CD8-positive, alpha-beta memory T cell (primary cell): ENCODE measurements around the gene HOXB5. TPM values are rescaled to one million over a fixed set of nuclear protein-coding genes. Genes with fewer than 3 reads are reported as not detected.

ENCODE experiments used
- CTCF ChIA-PET: fragments of 350-600 bp; sonication (Branson Sonifier 250); formaldehyde crosslinking; loops from one replicate; lab custom pipeline; 2021; ENCODE audit warnings: antibody characterized with exemption; lab: Charles Lee
- POLR2A ChIA-PET: fragments of 350-600 bp; sonication (Branson Sonifier 250); formaldehyde crosslinking; loops from one replicate; lab custom pipeline; 2021; ENCODE audit warnings: antibody characterized with exemption; lab: Charles Lee
- DNase-seq, 5 donors: peaks; one replicate each; pipeline versions ENCODE4 v3.0.0 to v3.0.0-alpha.2; 2020 to 2022; ENCODE audit warnings: mixed read lengths in 1 of 5
- H3K27ac ChIP-seq: one replicate; pipeline ENCODE4 v1.7.0; 2013; ENCODE audit warnings: low read depth, mild to moderate bottlenecking, low read length, moderate library complexity
- H3K27me3 ChIP-seq: 2 replicates; pipeline ENCODE4 v1.7.0; 2013; ENCODE audit warnings: low read length, mild to moderate bottlenecking; ENCODE audit not compliant: insufficient read depth, poor library complexity, severe bottlenecking
- H3K36me3 ChIP-seq: 2 replicates; pipeline ENCODE4 v1.7.0; 2013; ENCODE audit warnings: mild to moderate bottlenecking, low read length, moderate library complexity; ENCODE audit not compliant: insufficient read depth
- H3K4me1 ChIP-seq: 2 replicates; pipeline ENCODE4 v1.7.0; 2013; ENCODE audit warnings: mild to moderate bottlenecking, low read length, moderate library complexity; ENCODE audit not compliant: insufficient read depth
- H3K4me3 ChIP-seq: 2 replicates; pipeline ENCODE4 v1.7.0; 2013; ENCODE audit warnings: mild to moderate bottlenecking, low read length
- H3K9me3 ChIP-seq: 2 replicates; pipeline ENCODE4 v1.7.0; 2013; ENCODE audit warnings: mild to moderate bottlenecking, low read length
- H3K27ac Mint-ChIP-seq, 8 donors: one replicate each; pipeline ENCODE4 v1.8.0; 2020 to 2021; ENCODE audit warnings: mixed read lengths in 8 of 8, mild to moderate bottlenecking in 6 of 8, inconsistent platforms in 3 of 8, moderate library complexity in 3 of 8
- H3K27me3 Mint-ChIP-seq, 2 donors: one replicate each; pipeline ENCODE4 v1.8.0; 2020 to 2021; ENCODE audit warnings: mixed read lengths in 2 of 2, mild to moderate bottlenecking in 1 of 2, moderate library complexity in 1 of 2
- H3K36me3 Mint-ChIP-seq, 3 donors: one replicate each; pipeline ENCODE4 v1.8.0; 2020 to 2021; ENCODE audit warnings: mixed read lengths in 3 of 3, inconsistent platforms in 1 of 3, mild to moderate bottlenecking in 1 of 3
- H3K4me1 Mint-ChIP-seq, 3 donors: one replicate each; pipeline ENCODE4 v1.8.0; 2020 to 2021; ENCODE audit warnings: mixed read lengths in 3 of 3, inconsistent platforms in 1 of 3, mild to moderate bottlenecking in 1 of 3
- H3K4me3 Mint-ChIP-seq, 7 donors: one replicate each; pipeline ENCODE4 v1.8.0; 2020 to 2021; ENCODE audit warnings: mixed read lengths in 7 of 7, mild to moderate bottlenecking in 6 of 7, moderate library complexity in 4 of 7, inconsistent platforms in 2 of 7
- H3K9me3 Mint-ChIP-seq, 5 donors: one replicate each; pipeline ENCODE4 v1.8.0; 2020 to 2022; ENCODE audit warnings: mixed read lengths in 5 of 5, mild to moderate bottlenecking in 3 of 5, moderate library complexity in 2 of 5, inconsistent platforms in 1 of 5
- polyA plus RNA-seq: library from polyadenylated mRNA; unstranded; fragments of 300-500 nt; fragmentation: Illumina TruSeq; gene quantifications from one replicate; pipeline ENCODE4 v1.2.3, GENCODE V29; 2021
- total RNA-seq, 2 experiments: library from RNA; stranded (reverse); gene quantifications; one replicate each; pipeline ENCODE4 v1.2.3, GENCODE V29; 2021

Gene HOXB5
- total and polyA plus RNA-seq, 3 experiments from 2014 or later, result not detected

- POLR2A ChIA-PET, result interaction anchor here (1.0 kb wide), 1 partner anchor 15 kb away, joined by 3 read pairs; the partner anchor contains the start of gene HOXB5
- no peaks in the 10 kb centered on the region for H3K9me3 ChIP-seq
- H3K27ac ChIP-seq, result no peak overlapping the region
- Mint-ChIP-seq H3K27ac (peak overlapping the region in 1 of 8 donors; percentile 48), H3K27me3 (peaks cover 73 to 79% of the 10 kb centered on the region in 2 donors), H3K4me3 (peak overlapping the region in 3 of 7 donors; percentile 65 to 93 (median 66)), H3K36me3 (peaks cover 0 to 6% (median 0%) of the 10 kb centered on the region in 3 donors), H3K4me1 (peaks cover 23 to 47% (median 39%) of the 10 kb centered on the region in 3 donors), H3K9me3 (peaks cover 0 to 1% (median 0%) of the 10 kb centered on the region in 5 donors)
- no peak for DNase-seq
- H3K27me3 ChIP-seq, result peaks cover 47% of the 10 kb centered on the region
- H3K4me1 ChIP-seq, result peaks cover 31% of the 10 kb centered on the region
- CTCF ChIA-PET, result interaction anchor here (1.3 kb wide), 1 partner anchor 8 kb away, joined by 3 read pairs; no protein-coding TSS in a partner anchor
- H3K4me3 ChIP-seq, result no peak overlapping the region
- no peaks in the 10 kb centered on the region for H3K36me3 ChIP-seq
Observed at GRCh38 chr17:48608494-48608834, 14.9 kb upstream of the HOXB5 start.

- POLR2A ChIA-PET, result no interaction called here
- Mint-ChIP-seq H3K27ac (peak overlapping the region in 1 of 8 donors; percentile 1), H3K4me1 (peaks cover 17 to 47% (median 35%) of the 10 kb centered on the region in 3 donors), H3K27me3 (peaks cover 78 to 83% of the 10 kb centered on the region in 2 donors), H3K4me3 (peak overlapping the region in 1 of 7 donors; percentile 29), H3K36me3 (peaks cover 0 to 6% (median 0%) of the 10 kb centered on the region in 3 donors), H3K9me3 (no peaks in the 10 kb centered on the region)
- CTCF ChIA-PET, result no interaction called here
- no peaks in the 10 kb centered on the region for H3K9me3 ChIP-seq
- no peaks in the 10 kb centered on the region for H3K36me3 ChIP-seq
- peaks cover 53% of the 10 kb centered on the region for H3K27me3 ChIP-seq
- H3K4me3 ChIP-seq, result no peak overlapping the region
- no peak overlapping the region for H3K27ac ChIP-seq
- H3K4me1 ChIP-seq, result peaks cover 20% of the 10 kb centered on the region
- DNase-seq, result no peak
Observed at GRCh38 chr17:48606892-48607614, 13.5 kb upstream of the HOXB5 start.

- Histone ChIP-seq H3K9me3 (no peaks in the 10 kb centered on the region), H3K27ac (no peak overlapping the region), H3K4me3 (no peak overlapping the region), H3K36me3 (no peaks in the 10 kb centered on the region), H3K27me3 (peaks cover 53% of the 10 kb centered on the region), H3K4me1 (peaks cover 15% of the 10 kb centered on the region)
- POLR2A ChIA-PET, result no interaction called here
- no peaks in the 10 kb centered on the region for H3K9me3 Mint-ChIP-seq
- DNase-seq, result no peak
- H3K4me1 Mint-ChIP-seq, result peaks cover 16 to 46% (median 32%) of the 10 kb centered on the region in 3 donors
- H3K27me3 Mint-ChIP-seq, result peaks cover 80 to 85% of the 10 kb centered on the region in 2 donors
- peaks cover 0 to 6% (median 0%) of the 10 kb centered on the region in 3 donors for H3K36me3 Mint-ChIP-seq
- CTCF ChIA-PET, result no interaction called here
- peak overlapping the region in 1 of 8 donors; percentile 1 for H3K27ac Mint-ChIP-seq
- H3K4me3 Mint-ChIP-seq, result peak overlapping the region in 1 of 7 donors; percentile 29
Observed at GRCh38 chr17:48605991-48606891, 12.7 kb upstream of the HOXB5 start.

- peak overlapping the region in 1 of 7 donors; percentile 53 for H3K4me3 Mint-ChIP-seq
- H3K27me3 ChIP-seq, result peaks cover 51% of the 10 kb centered on the region
Observed at GRCh38 chr17:48605409-48605919, 11.9 kb upstream of the HOXB5 start.

DNA sequence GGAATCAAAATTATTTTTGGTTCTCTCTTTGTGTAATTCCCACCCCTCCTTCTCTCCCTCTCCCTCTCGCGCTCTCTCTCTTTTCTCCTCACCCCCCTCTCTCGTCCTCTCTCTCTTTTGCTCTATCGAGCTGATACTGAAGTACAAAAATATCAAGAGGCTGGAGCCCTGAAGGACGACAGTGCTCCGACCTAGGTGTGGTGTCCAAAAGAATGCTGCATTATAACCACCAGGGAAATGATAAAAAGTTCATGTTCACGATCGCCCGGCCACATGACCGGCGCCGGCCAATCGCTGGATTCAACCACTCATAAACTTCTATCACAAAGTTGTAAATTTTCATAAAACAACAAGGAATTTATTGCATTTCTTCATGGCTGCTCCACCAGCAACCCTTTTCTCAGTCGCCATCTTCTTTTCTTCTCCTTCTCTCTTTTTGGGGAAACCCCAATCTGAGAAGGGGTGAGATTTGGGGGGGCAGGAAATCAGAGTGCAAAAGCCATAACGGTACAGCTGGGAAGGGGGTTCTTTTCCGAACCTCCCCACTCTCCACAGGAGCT, 11.3 kb upstream of the HOXB5 start, which contains the start of gene HOXB6:
Gene HOXB6 (minus strand): TSS at position 217 of the 560 bp plus-strand sequence. CDS start 6,836 bp downstream, outside the sequence.
- Mint-ChIP-seq H3K4me3 (peak within 1 kb of the TSS in 4 of 7 donors; percentile 4 to 53 (median 17)), H3K9me3 (no peaks in the 10 kb centered on the region), H3K4me1 (peaks cover 11 to 34% (median 26%) of the 10 kb centered on the region in 3 donors), H3K36me3 (no peaks in the 10 kb centered on the region), H3K27me3 (peaks cover 86 to 92% of the 10 kb centered on the region in 2 donors), H3K27ac (peak within 1 kb of the TSS in 1 of 8 donors; percentile 24)
- Histone ChIP-seq H3K4me3 (no peak within 1 kb of the TSS), H3K9me3 (no peaks in the 10 kb centered on the region), H3K36me3 (no peaks in the 10 kb centered on the region), H3K27me3 (peaks cover 52% of the 10 kb centered on the region), H3K27ac (peak within 1 kb of the TSS; percentile 40), H3K4me1 (peaks cover 3% of the 10 kb centered on the region)
- POLR2A ChIA-PET, result no interaction called here
- CTCF ChIA-PET, result no interaction called here
- DNase-seq, result no peak

More at GRCh38 chr17:48605409-48605919, 11.9 kb upstream of the HOXB5 start:
- peak overlapping the region; percentile 40 for H3K27ac ChIP-seq
- H3K4me3 ChIP-seq, result no peak overlapping the region
- peaks cover 7% of the 10 kb centered on the region for H3K4me1 ChIP-seq
- peaks cover 81 to 86% of the 10 kb centered on the region in 2 donors for H3K27me3 Mint-ChIP-seq
- H3K9me3 Mint-ChIP-seq, result no peaks in the 10 kb centered on the region
- ChIA-PET CTCF (no interaction called here), POLR2A (no interaction called here)
- no peaks in the 10 kb centered on the region for H3K9me3 ChIP-seq
- no peaks in the 10 kb centered on the region for H3K36me3 Mint-ChIP-seq
- no peaks in the 10 kb centered on the region for H3K36me3 ChIP-seq
- H3K27ac Mint-ChIP-seq, result no peak overlapping the region
- peaks cover 11 to 39% (median 26%) of the 10 kb centered on the region in 3 donors for H3K4me1 Mint-ChIP-seq
- DNase-seq, result no peak

- Histone ChIP-seq H3K4me1 (no peaks in the 10 kb centered on the region), H3K27me3 (peaks cover 52% of the 10 kb centered on the region), H3K27ac (peak overlapping the region; percentile 40), H3K36me3 (no peaks in the 10 kb centered on the region), H3K9me3 (no peaks in the 10 kb centered on the region), H3K4me3 (no peak overlapping the region)
- POLR2A ChIA-PET, result interaction anchor here (0.6 kb wide), 1 partner anchor 10 kb away, joined by 9 read pairs; no protein-coding TSS in a partner anchor
- no peak for DNase-seq
- no peaks in the 10 kb centered on the region for H3K36me3 Mint-ChIP-seq
- CTCF ChIA-PET, result no interaction called here
- peak overlapping the region in 3 of 7 donors; percentile 8 to 53 (median 26) for H3K4me3 Mint-ChIP-seq
- H3K9me3 Mint-ChIP-seq, result no peaks in the 10 kb centered on the region
- H3K4me1 Mint-ChIP-seq, result peaks cover 11 to 33% (median 26%) of the 10 kb centered on the region in 3 donors
- H3K27ac Mint-ChIP-seq, result no peak overlapping the region
- peaks cover 90 to 92% of the 10 kb centered on the region in 2 donors for H3K27me3 Mint-ChIP-seq
Observed at GRCh38 chr17:48603959-48604769, 10.6 kb upstream of the HOXB5 start.
